Gastrocnemius medialis (tissue), 4 donors: Measurements from ENCODE around the gene SP6. TPM values are rescaled to one million over a fixed set of nuclear protein-coding genes. Genes with fewer than 3 reads are reported as not detected.

Experiments
- ATAC-seq, 2 donors: fragments of 150-250 bp; one replicate each; pipeline ENCODE4 v1.9.1; 2016
- DNase-seq, 2 donors: peaks; one replicate each; pipeline ENCODE4 v3.0.0-alpha.2; 2019
- H3K27ac ChIP-seq, 4 donors: fragments of 200-600 bp; sonication (generic); 1 replicate in 1 of 4; 2 replicates in 3 of 4; pipeline ENCODE4 v1.5.1; 2016 to 2018; ENCODE audit warnings: mild to moderate bottlenecking in 2 of 4, moderate library complexity in 1 of 4
- H3K27me3 ChIP-seq, 3 donors: fragments of 200-600 bp; sonication (generic) in 2 of 3; 1 replicate in 1 of 3; 2 replicates in 2 of 3; pipeline versions ENCODE4 v1.5.1 to v1.6.0; 2016 to 2019; ENCODE audit warnings: mild to moderate bottlenecking in 1 of 3, moderate library complexity in 1 of 3
- H3K36me3 ChIP-seq, 2 donors: fragments of 200-600 bp; sonication (generic) in 1 of 2; one replicate each; pipeline ENCODE4 v1.5.1; 2017 to 2018
- H3K4me1 ChIP-seq, 2 donors: fragments of 200-600 bp; sonication (generic) in 1 of 2; one replicate each; pipeline ENCODE4 v1.5.1; 2016 to 2017; ENCODE audit warnings: mild to moderate bottlenecking in 2 of 2
- H3K4me3 ChIP-seq, 4 donors: fragments of 200-600 bp; sonication (generic) in 3 of 4; 1 replicate in 1 of 4; 2 replicates in 3 of 4; pipeline ENCODE4 v1.5.1; 2016 to 2019; ENCODE audit warnings: mild to moderate bottlenecking in 2 of 4
- H3K9me3 ChIP-seq, 3 donors: fragments of 200-600 bp; sonication (generic) in 2 of 3; 1 replicate in 1 of 3; 2 replicates in 2 of 3; pipeline ENCODE4 v1.5.1; 2016 to 2019
- CTCF ChIP-seq, 5 experiments: fragments of 450-650 bp in 3 of 5; fragments of 200-600 bp in 2 of 5; sonication (generic) in 2 of 5; IDR thresholded peaks in 4 of 5; conservative IDR thresholded peaks in 1 of 5; 1 replicate in 4 of 5; 2 replicates in 1 of 5; pipeline ENCODE4 v1.5.1; 2016 to 2019; ENCODE audit warnings: antibody characterized with exemption in 5 of 5, mild to moderate bottlenecking in 3 of 5, moderate library complexity in 3 of 5
- POLR2A ChIP-seq, 2 donors: fragments of 450-650 bp; IDR thresholded peaks; one replicate each; pipeline ENCODE4 v1.6.1; 2017; ENCODE audit warnings: antibody characterized with exemption in 2 of 2, mild to moderate bottlenecking in 2 of 2, moderate library complexity in 2 of 2
- in situ Hi-C, 4 donors: fragments of 200-750 bp; cut with MboI; loops; one replicate each; pipeline versions ENCODE4 v1.15.0 to v1.8.0; 2017; ENCODE audit warnings: low sequenced_read_pairs in 4 of 4
- intact Hi-C: fragments of 100-400 bp; cut with DNase I; formaldehyde crosslinking; loops from one replicate; pipeline ENCODE4 v1.15.1; 2023; ENCODE audit warnings: low total_unique reads
- total RNA-seq, 4 donors: library from RNA; depleted of rRNA; stranded (reverse); fragments of >200 nt; gene quantifications; one replicate each; pipeline versions ENCODE4 v1.1.0 to v1.2.3, GENCODE V29; 2016

SP6 gene
- total RNA-seq, 4 donors from 2014 or later: 0.16 TPM; not detected in 3

GRCh38 chr17:47822785-47823184 lies 28.2 kb downstream of the SP6 start:
- in situ Hi-C loops (no loop called here), intact Hi-C loops (no loop called here)
- ATAC-seq: no peak
- Histone ChIP-seq H3K4me1 (peaks cover 21 to 28% of the 10 kb centered on the region in 2 donors), H3K4me3 (no peak overlapping the region), H3K27me3 (no peaks in the 10 kb centered on the region), H3K36me3 (peaks cover 0 to 48% of the 10 kb centered on the region in 2 donors), H3K27ac (peak overlapping the region in 3 of 4 donors; percentile 76 to 81 (median 78)), H3K9me3 (no peaks in the 10 kb centered on the region)
- DNase-seq: no peak
- TF ChIP-seq CTCF (IDR thresholded peaks at IDR 0.05 in 4 of 5, conservative IDR thresholded peaks at IDR 0.05 in 1 of 5): no peak
- TF ChIP-seq POLR2A (IDR thresholded peaks at IDR 0.05): no peak

- DNase-seq (peak; percentile 66 to 82), ATAC-seq (peak; percentile 78 to 79)
- intact Hi-C loops (no loop called here), in situ Hi-C loops (no loop called here)
- H3K27me3 ChIP-seq: no peaks in the 10 kb centered on the region
- no peak for TF ChIP-seq CTCF (IDR thresholded peaks at IDR 0.05 in 4 of 5, conservative IDR thresholded peaks at IDR 0.05 in 1 of 5)
- TF ChIP-seq POLR2A (IDR thresholded peaks at IDR 0.05): peak; percentile 43 to 60
- peaks cover 21 to 28% of the 10 kb centered on the region in 2 donors for H3K4me1 ChIP-seq
- H3K36me3 ChIP-seq: peaks cover 0 to 37% of the 10 kb centered on the region in 2 donors
- no peaks in the 10 kb centered on the region for H3K9me3 ChIP-seq
- H3K27ac ChIP-seq: peak within 1 kb of the TSS; percentile 69 to 81 (median 77)
- peak within 1 kb of the TSS; percentile 51 to 64 (median 56) for H3K4me3 ChIP-seq
Observed at GRCh38 chr17:47821424-47822391, 29.3 kb downstream of the SP6 start, which contains the start of gene OSBPL7. OSBPL7 (minus strand) TSS chr17:47821794; CDS start chr17:47820278, 1,516 bp downstream.

- H3K36me3 ChIP-seq: peaks cover 0 to 36% of the 10 kb centered on the region in 2 donors
- H3K27ac ChIP-seq: peak overlapping the region; percentile 69 to 81 (median 77)
- ATAC-seq (peak; percentile 5 to 7), DNase-seq (no peak)
- H3K4me3 ChIP-seq: peak overlapping the region; percentile 51 to 64 (median 56)
- TF ChIP-seq CTCF (IDR thresholded peaks at IDR 0.05 in 4 of 5, conservative IDR thresholded peaks at IDR 0.05 in 1 of 5): no peak
- no peak for TF ChIP-seq POLR2A (IDR thresholded peaks at IDR 0.05)
- H3K27me3 ChIP-seq: no peaks in the 10 kb centered on the region
- H3K4me1 ChIP-seq: peaks cover 21 to 28% of the 10 kb centered on the region in 2 donors
- in situ Hi-C loops: no loop called here
- no peaks in the 10 kb centered on the region for H3K9me3 ChIP-seq
- intact Hi-C loops: no loop called here
Observed at GRCh38 chr17:47821031-47821423, 29.9 kb downstream of the SP6 start.

- Histone ChIP-seq H3K36me3 (peaks cover 0 to 38% of the 10 kb centered on the region in 2 donors), H3K9me3 (no peaks in the 10 kb centered on the region), H3K27me3 (no peaks in the 10 kb centered on the region), H3K4me3 (peak overlapping the region in 2 of 4 donors; percentile 54 to 58), H3K4me1 (peaks cover 21 to 28% of the 10 kb centered on the region in 2 donors), H3K27ac (peak overlapping the region; percentile 69 to 81 (median 77))
- TF ChIP-seq POLR2A (IDR thresholded peaks at IDR 0.05): peak in 1 of 2 donors; percentile 51
- no peak for TF ChIP-seq CTCF (IDR thresholded peaks at IDR 0.05 in 4 of 5, conservative IDR thresholded peaks at IDR 0.05 in 1 of 5)
- ATAC-seq (peak; percentile 65 to 76), DNase-seq (peak; percentile 61 to 77)
- intact Hi-C loops: no loop called here
- in situ Hi-C loops: no loop called here
Observed at GRCh38 chr17:47820033-47820789, 30.8 kb downstream of the SP6 start.
